K562 (cell line): ENCODE results near the gene DDX39A. TPM values are rescaled to one million over a fixed set of nuclear protein-coding genes. Genes with fewer than 3 reads are reported as not detected.

Experiments
- ARHGAP35 ChIP-seq: fragments of 450-650 bp; IDR thresholded peaks from 2 replicates; pipeline ENCODE4 v1.6.1; 2018; ENCODE audit not compliant: partially characterized antibody
- CEBPB ChIP-seq: fragments of 450-650 bp; IDR thresholded peaks from 2 replicates; pipeline ENCODE4 v1.6.1; 2016; ENCODE audit warnings: missing genetic modification characterization, missing compliant biosample characterization
- CREBBP ChIP-seq: IDR thresholded peaks from one replicate; pipeline ENCODE4 v1.6.1; 2012; ENCODE audit warnings: low read depth, mild to moderate bottlenecking, control low read depth, inconsistent platforms, low read length
- FOXJ2 ChIP-seq: fragments of 200-800 bp; sonication (Bioruptor generic); IDR thresholded peaks from 2 replicates; pipeline ENCODE4 v1.6.1; 2016; ENCODE audit warnings: missing genetic modification characterization, missing compliant biosample characterization
- FOXP4 ChIP-seq: sonication (generic); formaldehyde crosslinking; IDR thresholded peaks from 2 replicates; pipeline ENCODE4 v1.8.0; 2022; ENCODE audit warnings: mild to moderate bottlenecking, missing genetic modification reagents, borderline replicate concordance
- MNT ChIP-seq, 2 experiments: fragments of 450-650 bp; conservative IDR thresholded peaks; 2 replicates each; pipeline ENCODE4 v1.6.1; 2017; ENCODE audit warnings: mild to moderate bottlenecking in 2 of 2, moderate library complexity in 2 of 2
- THRB ChIP-seq: fragments of 450-650 bp; formaldehyde crosslinking; conservative IDR thresholded peaks from 2 replicates; pipeline ENCODE4 v1.4.0; 2022; ENCODE audit warnings: mild to moderate bottlenecking, missing genetic modification characterization
- USF1 ChIP-seq: sonication (generic); formaldehyde crosslinking; IDR thresholded peaks from 2 replicates; pipeline ENCODE4 v1.9.0; 2022; ENCODE audit warnings: mild to moderate bottlenecking, missing genetic modification reagents
- YY1 ChIP-seq, 3 experiments: IDR thresholded peaks; 2 replicates each; pipeline ENCODE4 v1.6.1; 2011; ENCODE audit warnings: low read length in 2 of 3, mild to moderate bottlenecking in 2 of 3, moderate library complexity in 2 of 3, borderline replicate concordance in 1 of 3, control low read depth in 1 of 3, low read depth in 1 of 3; ENCODE audit not compliant: insufficient read depth in 3 of 3, insufficient replicate concordance in 2 of 3, control insufficient read depth in 1 of 3, insufficient read length in 1 of 3; ENCODE audit errors: extremely low read depth in 1 of 3
- ZNF318 ChIP-seq, 2 experiments: fragments of 450-650 bp; IDR thresholded peaks; 2 replicates each; pipeline ENCODE4 v1.6.1; 2016; ENCODE audit warnings: mild to moderate bottlenecking in 2 of 2, borderline replicate concordance in 1 of 2, low read depth in 1 of 2, moderate library complexity in 1 of 2
- polyA plus RNA-seq, 8 experiments: library from polyadenylated mRNA; depleted of rRNA in 4 of 8; stranded (reverse) in 5 of 8; unstranded in 3 of 8; fragments of >200 nt; fragmentation: Nextera tagmentation in 2 of 8; fragmentation: Illumina TruSeq in 1 of 8; extraction: Ambion mirVana in 2 of 8; extraction: Trizol in 1 of 8; gene quantifications; 2 replicates each; pipeline versions ENCODE4 v1.2.1 to v1.2.3, GENCODE V29; 2011 to 2014; ENCODE audit warnings: inconsistent platforms in 1 of 8, missing spikeins in 1 of 8
- total RNA-seq, 7 experiments: library from RNA; depleted of rRNA in 6 of 7; stranded (reverse); fragments of >200 nt in 6 of 7; fragmentation: Illumina TruSeq in 2 of 7; extraction: Trizol in 2 of 7; gene quantifications; 2 replicates each; pipeline versions ENCODE4 v1.2.1 to v1.2.3, GENCODE V29; 2011 to 2021; ENCODE audit warnings: low replicate concordance in 1 of 7

The DDX39A gene
- total and polyA plus RNA-seq, 9 of the 15 experiments (the other 6 are each of a cell fraction or from before 2014, with no cell fraction given) = 90.3 to 250 (median 188) TPM

GRCh38 chr19:14391156-14391821 is 27.9 kb downstream of the DDX39A start (continued):
- TF ChIP-seq FOXP4 (CRISPR knock-in tag) = no peak
- TF ChIP-seq YY1 (IDR thresholded peaks at IDR 0.05; ENCODE audit: borderline replicate concordance in 1 of 3, control insufficient read depth in 1 of 3, extremely low read depth in 1 of 3, insufficient read depth in 3 of 3, insufficient read length in 1 of 3, insufficient replicate concordance in 2 of 3, low read depth in 1 of 3, low read length in 2 of 3) = no peak
- TF ChIP-seq THRB = no peak
- no peak for TF ChIP-seq ARHGAP35
- no peak for TF ChIP-seq CREBBP
- no peak for TF ChIP-seq FOXJ2 (tag)
- no peak for TF ChIP-seq ZNF318 (IDR thresholded peaks at IDR 0.05; ENCODE audit: borderline replicate concordance in 1 of 2, low read depth in 1 of 2)
- TF ChIP-seq MNT (conservative IDR thresholded peaks at IDR 0.05) = peak; percentile 23 to 53; a peak in 1 of 4 replicates
- no peak for TF ChIP-seq USF1
- TF ChIP-seq CEBPB = no peak
